ENCODE measurements around the gene TRAF3IP1. TPM values are rescaled to one million over a fixed set of nuclear protein-coding genes. Genes with fewer than 3 reads are reported as not detected.

Gene TRAF3IP1
- total and polyA plus RNA-seq, 2 of the 13 experiments (the other 11 are each of a cell fraction or from before 2014, with no cell fraction given), result 4.1 to 12.9 TPM

DNA sequence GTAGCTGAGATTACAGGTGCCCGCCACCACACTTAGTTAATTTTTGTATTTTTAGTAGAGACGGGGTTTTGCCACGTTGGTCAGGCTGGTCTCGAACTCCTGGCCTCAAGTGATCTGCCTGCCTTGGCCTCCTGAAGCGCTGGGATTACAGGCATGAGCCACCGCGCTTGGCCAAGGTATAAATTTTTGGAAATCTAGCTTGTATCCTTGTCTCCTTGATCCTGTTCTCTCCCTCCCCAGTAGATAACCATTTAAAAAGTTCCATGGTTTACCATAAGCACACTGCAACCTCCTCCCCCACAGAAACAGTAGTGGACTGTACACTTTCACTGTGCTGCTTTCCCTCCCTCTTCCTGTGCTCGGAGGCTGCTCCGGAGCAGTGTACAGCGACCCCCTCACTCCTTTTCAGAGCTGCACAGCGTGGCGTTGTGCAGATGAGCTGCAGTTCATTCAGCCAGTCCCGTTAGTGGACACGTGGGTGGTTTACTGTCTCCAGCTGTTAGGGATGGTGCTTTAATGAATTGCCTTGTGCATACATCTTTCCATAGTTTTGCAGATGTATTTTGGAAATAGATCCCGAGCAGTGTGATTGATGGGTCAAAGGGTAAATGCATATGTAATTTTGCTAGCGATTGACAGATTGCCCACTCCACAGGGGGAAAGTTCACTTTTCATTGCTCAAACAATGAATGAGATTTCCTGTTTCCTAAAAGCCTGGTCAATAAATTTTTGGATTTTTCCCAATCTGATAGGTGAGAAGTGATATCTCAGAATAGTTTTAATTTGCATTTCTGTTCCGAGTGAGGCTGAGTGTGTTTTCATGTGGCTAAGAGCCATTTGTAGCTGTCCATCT lies 121.2 kb downstream of the TRAF3IP1 start (continued):
- TF ChIP-seq, protein P1, sequence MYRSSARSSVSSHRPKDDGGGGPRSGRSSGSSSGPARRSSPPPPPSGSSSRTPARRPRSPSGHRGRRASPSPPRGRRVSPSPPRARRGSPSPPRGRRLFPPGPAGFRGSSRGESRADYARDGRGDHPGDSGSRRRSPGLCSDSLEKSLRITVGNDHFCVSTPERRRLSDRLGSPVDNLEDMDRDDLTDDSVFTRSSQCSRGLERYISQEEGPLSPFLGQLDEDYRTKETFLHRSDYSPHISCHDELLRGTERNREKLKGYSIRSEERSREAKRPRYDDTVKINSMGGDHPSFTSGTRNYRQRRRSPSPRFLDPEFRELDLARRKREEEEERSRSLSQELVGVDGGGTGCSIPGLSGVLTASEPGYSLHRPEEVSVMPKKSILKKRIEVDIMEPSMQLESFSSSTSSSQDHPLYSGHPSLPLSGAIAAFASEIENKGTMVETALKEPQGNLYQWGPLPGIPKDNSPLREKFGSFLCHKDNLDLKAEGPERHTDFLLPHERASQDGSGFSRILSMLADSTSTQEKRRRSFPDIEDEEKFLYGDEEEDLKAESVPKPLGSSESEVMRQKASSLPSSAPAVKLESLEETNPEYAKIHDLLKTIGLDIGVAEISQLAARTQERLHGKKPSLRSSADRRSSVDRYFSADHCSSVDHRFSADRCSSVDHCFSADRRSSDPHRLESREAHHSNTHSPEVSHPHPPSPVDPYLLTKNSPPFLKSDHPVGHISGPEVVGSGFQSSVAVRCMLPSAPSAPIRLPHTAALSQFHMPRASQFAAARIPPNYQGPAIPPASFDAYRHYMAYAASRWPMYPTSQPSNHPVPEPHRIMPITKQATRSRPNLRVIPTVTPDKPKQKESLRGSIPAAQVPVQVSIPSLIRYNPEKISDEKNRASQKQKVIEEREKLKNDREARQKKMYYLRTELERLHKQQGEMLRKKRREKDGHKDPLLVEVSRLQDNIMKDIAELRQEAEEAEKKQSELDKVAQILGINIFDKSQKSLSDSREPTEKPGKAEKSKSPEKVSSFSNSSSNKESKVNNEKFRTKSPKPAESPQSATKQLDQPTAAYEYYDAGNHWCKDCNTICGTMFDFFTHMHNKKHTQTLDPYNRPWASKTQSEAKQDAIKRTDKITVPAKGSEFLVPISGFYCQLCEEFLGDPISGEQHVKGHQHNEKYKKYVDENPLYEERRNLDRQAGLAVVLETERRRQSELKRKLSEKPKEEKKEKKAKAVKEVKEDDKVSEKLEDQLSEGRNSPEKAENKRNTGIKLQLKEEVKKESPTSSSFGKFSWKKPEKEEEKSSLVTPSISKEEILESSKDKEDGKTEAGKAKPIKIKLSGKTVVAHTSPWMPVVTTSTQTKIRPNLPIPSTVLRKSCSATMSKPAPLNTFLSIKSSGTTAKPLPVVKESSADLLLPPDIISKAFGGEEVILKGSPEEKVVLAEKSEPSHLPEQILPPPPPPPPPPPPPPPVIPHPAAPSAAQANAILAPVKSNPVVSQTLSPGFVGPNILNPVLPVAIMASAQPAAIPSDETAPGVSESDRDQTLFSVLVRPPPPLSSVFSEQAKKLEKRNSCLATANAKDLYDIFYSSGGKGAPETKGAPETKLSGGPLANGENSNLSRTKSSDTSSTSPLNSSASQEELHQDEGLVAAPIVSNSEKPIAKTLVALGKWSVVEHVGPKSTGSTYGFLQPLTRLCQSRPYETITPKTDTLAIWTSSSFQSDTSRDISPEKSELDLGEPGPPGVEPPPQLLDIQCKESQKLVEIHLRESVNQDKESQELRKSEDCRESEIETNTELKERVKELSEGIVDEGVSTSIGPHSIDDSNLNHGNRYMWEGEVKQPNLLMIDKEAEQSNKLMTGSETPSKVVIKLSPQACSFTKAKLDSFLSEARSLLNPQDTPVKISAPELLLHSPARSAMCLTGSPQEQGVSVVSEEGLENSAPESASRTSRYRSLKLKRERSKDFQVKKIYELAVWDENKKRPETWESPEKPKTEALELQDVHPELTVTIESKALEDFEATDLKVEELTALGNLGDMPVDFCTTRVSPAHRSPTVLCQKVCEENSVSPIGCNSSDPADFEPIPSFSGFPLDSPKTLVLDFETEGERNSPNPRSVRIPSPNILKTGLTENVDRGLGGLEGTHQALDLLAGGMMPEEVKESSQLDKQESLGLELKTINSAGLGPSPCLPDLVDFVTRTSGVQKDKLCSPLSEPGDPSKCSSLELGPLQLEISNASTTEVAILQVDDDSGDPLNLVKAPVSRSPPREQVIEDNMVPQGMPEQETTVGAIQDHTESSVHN (CRISPR knock-in tag; IDR thresholded peaks at IDR 0.05), result 0 out of 2 replicates have a peak, but pooled peaks have one; percentile 57
- TF ChIP-seq ZNF101 (CRISPR knock-in tag; IDR thresholded peaks at IDR 0.05; ENCODE audit: borderline replicate concordance, low read depth) (no peak; the same call in 1 of the 2 replicates), NFE2 (CRISPR knock-in tag; IDR thresholded peaks at IDR 0.05) (no peak), ARNT2 (CRISPR knock-in tag; IDR thresholded peaks at IDR 0.05; ENCODE audit: low read depth) (no peak; the same call in 1 of the 2 replicates), ZNF510 (CRISPR knock-in tag; IDR thresholded peaks at IDR 0.05; ENCODE audit: low read depth) (0 out of 2 replicates have a peak, but pooled peaks have one; percentile 70), TCF12 (IDR thresholded peaks at IDR 0.05) (no peak), TCF12 (CRISPR knock-in tag; IDR thresholded peaks at IDR 0.05) (no peak), HOXD1 (CRISPR knock-in tag; IDR thresholded peaks at IDR 0.05) (0 out of 2 replicates have a peak, but pooled peaks have one; percentile 66), ZNF234 (CRISPR knock-in tag; conservative IDR thresholded peaks at IDR 0.05) (no peak), HHEX (CRISPR knock-in tag; IDR thresholded peaks at IDR 0.05) (peak; percentile 59; the same call in 1 of the 2 replicates), TAF1 (CRISPR knock-in tag; IDR thresholded peaks at IDR 0.05) (peak; percentile 44; the same call in 1 of the 2 replicates), ISL2 (CRISPR knock-in tag; IDR thresholded peaks at IDR 0.05) (peak; percentile 42; the same call in 1 of the 2 replicates), ZFP36L1 (CRISPR knock-in tag; IDR thresholded peaks at IDR 0.05) (no peak), KDM6A (CRISPR knock-in tag; IDR thresholded peaks at IDR 0.05; ENCODE audit: low read depth) (peak; percentile 75)
- TF ChIP-seq, protein P2, sequence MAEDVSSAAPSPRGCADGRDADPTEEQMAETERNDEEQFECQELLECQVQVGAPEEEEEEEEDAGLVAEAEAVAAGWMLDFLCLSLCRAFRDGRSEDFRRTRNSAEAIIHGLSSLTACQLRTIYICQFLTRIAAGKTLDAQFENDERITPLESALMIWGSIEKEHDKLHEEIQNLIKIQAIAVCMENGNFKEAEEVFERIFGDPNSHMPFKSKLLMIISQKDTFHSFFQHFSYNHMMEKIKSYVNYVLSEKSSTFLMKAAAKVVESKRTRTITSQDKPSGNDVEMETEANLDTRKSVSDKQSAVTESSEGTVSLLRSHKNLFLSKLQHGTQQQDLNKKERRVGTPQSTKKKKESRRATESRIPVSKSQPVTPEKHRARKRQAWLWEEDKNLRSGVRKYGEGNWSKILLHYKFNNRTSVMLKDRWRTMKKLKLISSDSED (CRISPR knock-in tag; IDR thresholded peaks at IDR 0.05), result no peak
- TF ChIP-seq, protein P3, sequence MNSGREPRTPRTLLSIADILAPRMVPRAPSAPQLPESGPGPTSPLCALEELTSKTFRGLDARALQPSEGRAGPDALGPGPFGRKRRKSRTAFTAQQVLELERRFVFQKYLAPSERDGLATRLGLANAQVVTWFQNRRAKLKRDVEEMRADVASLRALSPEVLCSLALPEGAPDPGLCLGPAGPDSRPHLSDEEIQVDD (CRISPR knock-in tag; IDR thresholded peaks at IDR 0.05; ENCODE audit: borderline replicate concordance), result no peak
